ENCODE data around the gene SIRPA.

Gene SIRPA

DNA sequence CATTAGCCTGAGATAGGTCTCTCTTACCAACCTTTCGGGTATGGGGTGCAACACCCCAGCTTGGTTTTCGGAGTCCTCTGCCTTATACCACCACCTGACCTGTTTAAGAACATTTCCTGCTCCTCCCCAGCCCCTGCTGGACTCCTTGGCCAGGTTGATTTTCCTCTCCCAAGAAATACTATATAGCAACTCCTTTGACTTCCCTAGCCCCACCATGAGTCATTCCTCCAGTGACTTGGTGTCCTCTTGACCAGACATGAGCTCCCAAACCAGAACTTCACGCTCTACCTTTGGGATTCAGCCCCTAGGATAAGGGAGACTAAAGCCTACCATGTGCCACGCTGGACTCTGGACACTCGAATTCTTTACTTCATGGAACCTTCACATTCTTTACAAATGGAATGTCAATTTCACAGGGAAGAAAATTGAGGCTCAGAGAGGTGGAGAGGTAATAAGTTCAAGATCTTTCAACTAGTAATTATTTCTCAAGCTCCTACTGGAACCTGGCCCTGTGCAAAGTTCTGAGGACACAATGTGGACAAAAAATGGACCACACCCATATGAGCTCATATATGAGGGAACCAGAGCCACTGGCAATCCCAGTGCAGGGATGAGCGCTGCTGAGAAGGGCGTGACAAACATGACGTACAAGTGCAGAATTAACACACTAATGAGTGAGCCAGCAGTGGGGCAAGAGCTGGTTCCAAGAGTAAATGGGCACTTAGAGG, 48.2 kb downstream of the SIRPA start:
- TF ChIP-seq, protein P1, sequence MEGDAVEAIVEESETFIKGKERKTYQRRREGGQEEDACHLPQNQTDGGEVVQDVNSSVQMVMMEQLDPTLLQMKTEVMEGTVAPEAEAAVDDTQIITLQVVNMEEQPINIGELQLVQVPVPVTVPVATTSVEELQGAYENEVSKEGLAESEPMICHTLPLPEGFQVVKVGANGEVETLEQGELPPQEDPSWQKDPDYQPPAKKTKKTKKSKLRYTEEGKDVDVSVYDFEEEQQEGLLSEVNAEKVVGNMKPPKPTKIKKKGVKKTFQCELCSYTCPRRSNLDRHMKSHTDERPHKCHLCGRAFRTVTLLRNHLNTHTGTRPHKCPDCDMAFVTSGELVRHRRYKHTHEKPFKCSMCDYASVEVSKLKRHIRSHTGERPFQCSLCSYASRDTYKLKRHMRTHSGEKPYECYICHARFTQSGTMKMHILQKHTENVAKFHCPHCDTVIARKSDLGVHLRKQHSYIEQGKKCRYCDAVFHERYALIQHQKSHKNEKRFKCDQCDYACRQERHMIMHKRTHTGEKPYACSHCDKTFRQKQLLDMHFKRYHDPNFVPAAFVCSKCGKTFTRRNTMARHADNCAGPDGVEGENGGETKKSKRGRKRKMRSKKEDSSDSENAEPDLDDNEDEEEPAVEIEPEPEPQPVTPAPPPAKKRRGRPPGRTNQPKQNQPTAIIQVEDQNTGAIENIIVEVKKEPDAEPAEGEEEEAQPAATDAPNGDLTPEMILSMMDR (IDR thresholded peaks at IDR 0.05; ENCODE audit: low read depth, low read length), result no peak
- H3K4me3 ChIP-seq (ENCODE audit: low read depth, low read length), result no peak overlapping the region

DNA sequence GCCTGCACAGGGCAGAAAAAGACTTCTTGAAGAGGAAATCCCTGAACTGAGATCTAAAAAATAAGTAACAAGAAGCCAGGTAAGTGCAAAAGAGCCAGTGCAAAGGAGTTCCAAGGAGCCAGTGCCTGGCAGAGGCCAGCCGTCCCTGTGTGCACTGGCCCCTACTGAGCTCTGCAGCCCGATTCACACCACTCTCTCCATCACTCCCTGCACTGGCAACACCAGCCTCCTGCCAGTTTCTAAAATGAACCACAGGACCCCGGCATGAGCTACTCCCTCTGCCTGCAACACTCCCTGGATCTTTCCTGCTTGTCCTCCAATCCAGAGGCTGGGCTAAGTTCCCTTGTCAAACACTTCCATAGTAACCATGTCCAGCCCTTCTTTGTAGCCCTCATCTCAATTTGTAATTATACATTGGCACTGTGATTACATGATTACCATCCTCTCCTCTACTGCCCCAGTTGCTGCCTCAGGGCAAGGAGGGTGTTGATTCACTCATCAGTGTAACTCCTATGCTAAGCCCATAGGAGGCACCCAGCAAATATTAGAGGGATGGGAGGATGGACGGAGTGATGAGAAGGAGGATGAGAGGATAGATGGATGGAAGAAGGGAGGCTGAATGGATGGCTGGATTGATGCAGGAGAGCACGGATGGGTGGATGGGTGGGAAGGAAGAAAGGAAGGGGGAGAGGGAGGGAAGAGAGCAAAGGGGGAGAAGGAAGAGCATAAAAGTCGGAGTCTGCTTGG, 49.3 kb downstream of the SIRPA start:
- TF ChIP-seq, protein P1 (IDR thresholded peaks at IDR 0.05; ENCODE audit: low read depth, low read length), result no peak
- no peak overlapping the region for H3K4me3 ChIP-seq (ENCODE audit: low read depth, low read length)

DNA sequence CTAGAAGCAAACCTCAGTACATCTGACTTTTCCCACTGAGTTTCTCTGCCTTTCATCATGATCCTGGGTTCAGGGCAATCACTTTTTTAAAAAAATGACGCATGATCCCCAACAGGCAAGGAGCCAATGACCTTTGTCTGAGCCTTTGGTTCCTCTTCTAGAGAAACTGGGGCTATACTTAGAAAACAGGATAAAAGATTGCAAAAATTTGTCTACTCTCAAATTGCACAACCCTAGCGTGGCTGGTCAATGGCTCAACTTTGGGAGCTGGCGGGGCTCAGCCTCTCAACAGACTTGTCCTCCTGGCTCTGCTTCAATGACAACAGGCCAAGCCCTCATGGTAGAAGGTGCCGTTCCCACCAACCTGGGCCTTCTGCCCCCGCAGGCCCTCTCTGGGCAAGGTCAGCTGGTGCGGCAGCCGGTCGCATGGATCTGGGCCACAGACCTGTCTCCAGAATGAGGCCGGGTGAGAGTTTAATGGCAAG, 50.0 kb downstream of the SIRPA start:
- H3K4me3 ChIP-seq (ENCODE audit: low read depth, low read length), result no peak overlapping the region
- TF ChIP-seq, protein P1 (IDR thresholded peaks at IDR 0.05; ENCODE audit: low read depth, low read length), result no peak

DNA sequence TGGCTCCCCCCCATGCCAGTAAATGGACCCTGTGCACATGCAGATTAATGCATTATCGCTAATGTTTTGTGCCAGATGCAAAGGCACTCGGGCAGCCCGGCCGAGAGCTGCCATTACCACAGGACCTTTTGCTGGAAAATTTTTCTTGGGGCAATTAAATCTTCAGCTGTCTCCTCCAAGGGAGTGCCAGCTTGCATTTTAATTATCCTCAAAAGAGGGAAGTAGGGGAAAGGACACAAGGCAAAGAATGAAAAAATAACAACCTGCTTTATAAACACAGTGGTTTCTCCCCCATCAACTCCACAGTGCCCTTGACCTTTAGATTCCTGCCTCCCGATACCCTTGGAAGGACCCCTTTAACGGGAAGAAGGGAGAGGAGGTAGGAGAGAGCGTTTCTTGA, 50.5 kb downstream of the SIRPA start:
- no peak overlapping the region for H3K4me3 ChIP-seq (ENCODE audit: low read depth, low read length)

DNA sequence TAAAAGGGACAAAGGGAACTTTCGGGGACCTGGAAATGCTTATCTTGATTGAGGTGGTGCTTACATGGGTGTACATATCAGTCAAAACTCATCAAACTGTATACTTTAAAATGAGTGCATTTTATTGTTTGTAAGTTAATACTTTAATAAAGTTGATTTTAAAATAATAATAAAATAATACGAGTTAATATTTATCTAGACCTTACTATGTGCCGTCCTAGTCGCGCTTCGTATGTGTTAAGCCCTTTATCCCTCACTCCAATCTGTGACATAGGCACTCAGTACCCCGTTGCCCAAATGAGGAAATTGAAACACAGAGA, 51.2 kb downstream of the SIRPA start:
- H3K4me3 ChIP-seq (ENCODE audit: low read depth, low read length), result no peak overlapping the region
- TF ChIP-seq, protein P1 (IDR thresholded peaks at IDR 0.05; ENCODE audit: low read depth, low read length), result no peak

More for the DNA sequence above, 50.5 kb downstream of the SIRPA start:
- TF ChIP-seq, protein P1 (IDR thresholded peaks at IDR 0.05; ENCODE audit: low read depth, low read length), result no peak

DNA sequence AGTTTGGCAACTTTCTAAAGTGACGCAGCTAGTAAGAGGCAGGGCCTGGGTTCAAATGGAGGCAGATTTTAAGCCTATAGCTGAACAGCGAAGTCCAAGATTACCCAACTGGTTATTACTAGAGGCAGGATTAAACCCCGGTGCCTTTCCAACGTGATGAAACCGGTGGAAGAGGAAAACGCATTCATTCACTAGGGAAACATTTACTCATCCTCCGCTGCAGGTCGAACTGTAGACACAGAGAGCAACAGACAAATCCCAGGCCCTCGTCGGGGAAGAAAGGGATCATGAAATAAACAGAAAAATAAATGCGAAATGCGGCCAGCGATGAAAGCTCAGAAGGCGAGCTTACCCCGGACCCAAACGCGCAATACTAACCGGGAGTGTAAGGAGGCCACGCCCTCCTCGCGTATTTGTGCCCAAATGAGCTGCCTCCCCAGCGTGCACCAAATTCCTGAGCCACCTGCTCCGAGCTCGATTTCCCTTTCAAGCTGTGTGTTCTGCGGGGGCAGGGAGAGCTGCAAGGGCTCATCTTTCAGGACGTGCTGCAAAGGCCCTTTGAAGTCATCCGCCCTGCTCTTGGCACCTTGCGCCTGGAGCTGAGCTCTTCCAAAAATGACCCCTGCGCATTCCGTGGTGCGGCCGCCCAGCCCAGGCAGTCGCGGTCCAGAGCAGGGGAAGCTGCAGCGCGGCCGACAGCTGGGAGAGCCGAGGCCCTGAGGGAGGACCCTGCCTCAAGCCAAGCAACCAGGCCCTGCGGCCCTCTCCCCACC, 51.7 kb downstream of the SIRPA start:
- no peak overlapping the region for H3K4me3 ChIP-seq (ENCODE audit: low read depth, low read length)

More for the DNA sequence above, 51.7 kb downstream of the SIRPA start:
- TF ChIP-seq, protein P1 (IDR thresholded peaks at IDR 0.05; ENCODE audit: low read depth, low read length), result no peak
